GM18873 (cell line): ENCODE measurements around the gene CABP5.

Experiments used
- ATAC-seq: cut with Tn5 transposase; IDR thresholded peaks from one replicate; pipeline ENCODE4 v1.9.1; 2021; ENCODE audit warnings: mild to moderate bottlenecking, moderate library complexity, moderate number of reproducible peaks; ENCODE audit not compliant: unreplicated experiment, low FRiP score

The CABP5 gene

GRCh38 chr19:48036765-48037164 is 7.1 kb downstream of the CABP5 start:
- no peak for ATAC-seq

DNA sequence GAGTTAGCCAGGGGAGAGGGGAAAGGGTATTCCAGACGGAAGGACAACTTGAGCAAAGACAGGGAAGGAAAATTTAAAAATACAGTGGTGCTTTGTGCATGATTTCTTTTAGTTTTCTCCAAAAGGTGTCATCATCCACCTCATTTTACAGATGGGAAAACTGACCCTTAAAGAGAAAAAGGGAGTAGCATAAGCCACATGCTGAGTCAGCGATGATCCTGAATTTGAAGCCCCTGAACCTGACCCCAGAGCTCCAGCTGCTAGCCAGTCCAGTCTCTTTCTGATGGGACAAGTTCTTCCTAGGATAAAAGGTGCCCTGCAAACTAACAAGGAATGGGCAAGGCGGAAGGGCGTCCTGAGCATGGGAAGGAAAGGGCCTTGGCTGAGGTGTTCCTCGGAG is 10.3 kb downstream of the CABP5 start:
- no peak for ATAC-seq

GRCh38 chr19:48030073-48030472 is 13.8 kb downstream of the CABP5 start:
- ATAC-seq: no peak

DNA sequence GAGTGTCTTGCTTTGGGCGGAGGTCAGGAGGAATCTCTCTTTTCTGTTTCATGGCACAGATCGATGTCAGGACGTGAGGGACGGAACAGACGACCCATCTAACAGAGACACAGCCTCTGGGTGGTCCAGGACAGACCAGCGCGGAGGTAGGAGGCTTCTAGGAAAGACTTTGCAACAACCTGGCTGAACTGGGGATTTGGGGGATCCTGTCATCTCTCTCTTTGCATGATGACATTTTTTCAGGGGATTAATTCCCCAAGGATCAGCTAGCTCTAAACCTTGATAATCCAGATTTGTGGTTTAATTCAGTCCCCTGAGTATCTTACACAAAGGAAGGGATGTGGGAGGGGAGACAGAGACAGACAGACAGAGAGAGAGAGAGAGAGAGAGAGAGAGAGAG is 14.4 kb downstream of the CABP5 start:
- no peak for ATAC-seq

DNA sequence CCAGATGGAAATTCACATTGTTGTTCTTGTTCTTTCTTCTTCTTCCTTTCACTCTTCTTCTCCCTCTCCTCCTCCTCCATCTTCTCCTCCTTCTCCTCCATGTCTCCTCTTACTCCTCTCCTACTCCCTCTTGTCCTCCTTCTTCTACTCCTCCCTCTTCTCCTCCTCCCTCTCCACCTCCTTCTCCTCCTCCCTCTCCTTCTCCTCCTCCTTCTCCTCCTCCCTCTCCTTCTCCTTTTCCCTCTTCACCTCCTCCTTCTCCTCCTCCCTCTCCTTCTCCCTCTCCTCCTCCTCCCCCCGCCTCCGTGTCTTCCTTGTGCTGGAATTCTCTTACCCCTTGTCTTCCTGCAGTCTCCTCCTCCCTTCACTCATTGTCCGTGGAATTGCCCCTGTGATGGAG is 18.4 kb downstream of the CABP5 start:
- ATAC-seq: no peak

GRCh38 chr19:48023518-48023917 is 20.4 kb downstream of the CABP5 start:
- ATAC-seq: no peak

GRCh38 chr19:48023011-48023410 is 20.9 kb downstream of the CABP5 start:
- ATAC-seq: no peak

GRCh38 chr19:48020686-48021085 is 23.2 kb downstream of the CABP5 start:
- no peak for ATAC-seq

GRCh38 chr19:48010932-48011758 is 32.7 kb downstream of the CABP5 start:
- no peak for ATAC-seq

- ATAC-seq: no peak
Observed at GRCh38 chr19:48006762-48007161, 37.1 kb downstream of the CABP5 start.

GRCh38 chr19:48004236-48004635 is 39.6 kb downstream of the CABP5 start:
- ATAC-seq: no peak

- no peak for ATAC-seq
Observed at GRCh38 chr19:48000846-48001245, 43.0 kb downstream of the CABP5 start.

DNA sequence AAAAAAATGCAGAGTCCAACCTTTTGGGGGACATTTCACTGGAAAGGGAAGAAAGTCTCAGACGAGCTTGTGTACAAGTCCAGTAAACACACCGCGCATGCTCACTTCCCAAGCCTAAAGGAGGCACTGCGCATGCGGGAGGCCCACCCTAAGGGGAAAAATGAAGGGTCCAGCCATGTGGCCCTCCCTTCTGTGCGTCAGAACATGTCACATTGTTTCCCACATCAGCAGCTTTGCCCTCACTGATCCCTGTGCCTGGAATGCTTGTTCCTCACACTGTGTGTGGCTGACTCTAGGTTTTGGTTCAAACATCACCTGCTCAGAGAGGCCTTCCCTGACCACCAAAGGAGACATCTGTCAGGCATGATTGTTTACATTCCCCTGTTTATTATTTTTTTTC is 45.1 kb downstream of the CABP5 start:
- ATAC-seq: no peak

GRCh38 chr19:47996230-47996727 is 47.6 kb downstream of the CABP5 start:
- no peak for ATAC-seq

GRCh38 chr19:47994209-47994802 is 49.6 kb downstream of the CABP5 start, which contains the start of gene ELSPBP1:
TSS of gene ELSPBP1 (plus strand) at chr19:47994632. CDS start at chr19:48008668, 14,036 bp downstream.
- no peak for ATAC-seq

DNA sequence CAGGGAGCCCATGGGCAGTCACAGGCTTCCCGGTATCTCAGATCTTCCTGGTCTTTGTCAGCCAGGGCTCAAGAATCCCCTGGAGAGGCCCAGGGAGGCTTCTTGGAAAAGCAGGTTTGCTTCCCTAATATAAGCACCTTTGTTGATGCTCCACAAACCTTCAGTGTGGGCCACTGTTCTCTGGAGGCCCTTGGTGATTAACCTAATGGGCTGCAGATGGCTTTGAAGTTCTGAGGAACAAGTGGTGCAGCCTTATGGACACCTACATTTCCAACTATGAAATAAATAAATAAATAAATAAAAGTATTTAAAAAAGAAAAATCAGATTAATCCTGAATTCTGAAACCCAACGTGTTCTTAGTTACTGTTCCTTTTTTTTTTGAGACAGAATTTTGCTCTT is 51.8 kb downstream of the CABP5 start, which contains the start of gene BSPH1:
TSS of gene BSPH1 (minus strand) at position 101 of the 400 bp plus-strand sequence. CDS start at position 12, 89 bp downstream.
- no peak for ATAC-seq

DNA sequence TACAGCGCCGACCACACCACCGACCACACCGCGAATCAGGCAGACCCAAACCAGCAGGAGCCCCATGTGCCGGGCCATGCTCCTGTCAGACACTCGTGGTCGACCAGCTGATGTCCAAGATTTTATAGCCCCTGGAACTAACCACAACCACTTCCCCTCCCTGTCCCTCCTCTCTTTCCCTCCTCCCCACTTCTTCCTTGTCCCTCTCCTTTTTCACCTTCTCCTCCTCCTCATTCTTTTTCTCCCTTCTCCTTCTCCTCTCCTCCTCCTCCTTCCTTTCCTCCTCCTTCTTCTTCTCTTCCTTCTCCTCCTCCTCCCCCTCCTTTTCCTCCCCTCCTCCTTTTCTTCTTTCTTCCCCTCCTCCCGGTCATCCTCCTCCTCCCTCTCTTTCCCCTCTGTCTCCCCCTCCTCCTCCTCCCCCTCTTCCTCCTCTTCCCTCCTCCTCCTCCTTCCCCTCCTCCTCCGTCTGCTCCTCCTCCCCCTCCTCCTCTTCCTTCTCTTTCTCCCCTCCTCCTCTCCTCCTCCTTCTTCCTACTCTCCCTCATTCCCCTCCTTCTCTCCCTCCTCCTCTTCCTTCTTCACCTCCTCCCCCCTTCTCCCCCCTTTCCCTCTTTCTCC is 52.6 kb downstream of the CABP5 start:
- no peak for ATAC-seq
